Testis (tissue), 2 donors: ENCODE measurements around the gene SLC16A2.

ENCODE experiments used
- POLR2A ChIP-seq: fragments of 450-650 bp; IDR thresholded peaks from one replicate; pipeline ENCODE4 v1.6.1; 2017; ENCODE audit warnings: antibody characterized with exemption, mild to moderate bottlenecking, moderate library complexity
- TF ChIP-seq, protein P1 (sequence below), 3 experiments: fragments of 450-650 bp in 2 of 3; fragments of 200-600 bp in 1 of 3; sonication (generic) in 1 of 3; IDR thresholded peaks; one replicate each; pipeline ENCODE4 v1.5.1; 2016 to 2019; ENCODE audit warnings: antibody characterized with exemption in 3 of 3, mild to moderate bottlenecking in 2 of 3, moderate library complexity in 1 of 3

DNA sequence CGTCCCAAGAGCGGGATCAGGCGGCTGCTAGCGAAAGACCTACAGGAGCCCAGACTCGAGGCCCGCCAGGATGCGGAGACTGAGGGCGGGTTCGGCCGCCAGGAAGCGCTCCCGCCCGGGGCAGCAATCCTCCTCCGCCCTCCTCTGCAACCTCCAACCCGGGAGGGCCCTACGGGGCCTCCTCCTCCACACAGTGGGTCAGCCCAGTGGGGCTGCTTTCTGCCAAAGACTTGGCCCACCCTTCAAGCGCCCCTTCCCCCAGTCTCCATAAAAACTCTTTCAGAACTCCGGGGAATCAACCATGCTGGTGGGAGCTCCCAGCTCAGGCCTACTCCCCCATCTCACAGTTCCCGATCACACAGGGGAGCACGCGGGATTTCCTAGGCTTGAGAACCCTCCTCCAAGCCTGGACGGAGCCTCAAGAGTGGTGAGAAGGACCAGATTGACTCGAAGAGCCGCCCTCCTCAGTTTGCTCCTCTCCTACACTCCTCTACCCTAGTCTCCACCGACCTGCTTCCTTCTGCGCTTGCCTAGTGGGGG, 115.6 kb downstream of the SLC16A2 start:
- TF ChIP-seq, protein P1, sequence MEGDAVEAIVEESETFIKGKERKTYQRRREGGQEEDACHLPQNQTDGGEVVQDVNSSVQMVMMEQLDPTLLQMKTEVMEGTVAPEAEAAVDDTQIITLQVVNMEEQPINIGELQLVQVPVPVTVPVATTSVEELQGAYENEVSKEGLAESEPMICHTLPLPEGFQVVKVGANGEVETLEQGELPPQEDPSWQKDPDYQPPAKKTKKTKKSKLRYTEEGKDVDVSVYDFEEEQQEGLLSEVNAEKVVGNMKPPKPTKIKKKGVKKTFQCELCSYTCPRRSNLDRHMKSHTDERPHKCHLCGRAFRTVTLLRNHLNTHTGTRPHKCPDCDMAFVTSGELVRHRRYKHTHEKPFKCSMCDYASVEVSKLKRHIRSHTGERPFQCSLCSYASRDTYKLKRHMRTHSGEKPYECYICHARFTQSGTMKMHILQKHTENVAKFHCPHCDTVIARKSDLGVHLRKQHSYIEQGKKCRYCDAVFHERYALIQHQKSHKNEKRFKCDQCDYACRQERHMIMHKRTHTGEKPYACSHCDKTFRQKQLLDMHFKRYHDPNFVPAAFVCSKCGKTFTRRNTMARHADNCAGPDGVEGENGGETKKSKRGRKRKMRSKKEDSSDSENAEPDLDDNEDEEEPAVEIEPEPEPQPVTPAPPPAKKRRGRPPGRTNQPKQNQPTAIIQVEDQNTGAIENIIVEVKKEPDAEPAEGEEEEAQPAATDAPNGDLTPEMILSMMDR (IDR thresholded peaks at IDR 0.05), result no peak
- no peak for TF ChIP-seq POLR2A
